CD4-positive, alpha-beta T cell (primary cell): ENCODE data around the gene MBOAT1. TPM values are rescaled to one million over a fixed set of nuclear protein-coding genes. Genes with fewer than 3 reads are reported as not detected.

Source experiments
- ATAC-seq: fragments of 200-7000 bp; cut with Tn5 transposase; one replicate; pipeline ENCODE4 v1.10.0; 2022; ENCODE audit warnings: mild to moderate bottlenecking; ENCODE audit not compliant: poor library complexity
- CTCF ChIA-PET: fragments of 350-600 bp; sonication (Branson Sonifier 250); formaldehyde crosslinking; loops from one replicate; lab custom pipeline; 2021; ENCODE audit warnings: antibody characterized with exemption, inconsistent platforms; lab: Charles Lee
- POLR2A ChIA-PET: fragments of 350-600 bp; sonication (Branson Sonifier 250); formaldehyde crosslinking; loops from one replicate; lab custom pipeline; 2021; ENCODE audit warnings: antibody characterized with exemption, inconsistent platforms; lab: Charles Lee
- DNase-seq, 14 experiments: peaks; one replicate each; pipeline ENCODE4 v3.0.0-alpha.2; 2013 to 2020; ENCODE audit warnings: mixed read lengths in 2 of 14
- H3K27ac ChIP-seq, 2 donors: one replicate each; pipeline versions ENCODE4 v1.5.1 to v1.7.0; 2013; ENCODE audit warnings: low read length in 2 of 2, low read depth in 1 of 2, mild to moderate bottlenecking in 1 of 2
- H3K27me3 ChIP-seq, 2 experiments: 1 replicate in 1 of 2; 2 replicates in 1 of 2; pipeline versions ENCODE4 v1.6.1 to v1.7.0; 2013; ENCODE audit warnings: low read length in 2 of 2, control low read depth in 1 of 2, mild to moderate bottlenecking in 1 of 2, moderate library complexity in 1 of 2; ENCODE audit not compliant: insufficient read depth in 2 of 2, control insufficient read depth in 1 of 2
- H3K36me3 ChIP-seq: one replicate; pipeline ENCODE4 v1.6.1; 2013; ENCODE audit warnings: low read length, control low read depth; ENCODE audit not compliant: insufficient read depth
- H3K4me1 ChIP-seq: one replicate; pipeline ENCODE4 v1.6.1; 2013; ENCODE audit warnings: low read length, control low read depth; ENCODE audit not compliant: insufficient read depth
- H3K4me3 ChIP-seq: one replicate; pipeline ENCODE4 v1.5.1; 2013; ENCODE audit warnings: mild to moderate bottlenecking, low read length, moderate library complexity
- H3K9me3 ChIP-seq, 2 experiments: 1 replicate in 1 of 2; 2 replicates in 1 of 2; pipeline versions ENCODE4 v1.6.1 to v1.7.0; 2013; ENCODE audit warnings: low read length in 2 of 2, mild to moderate bottlenecking in 2 of 2, control low read depth in 1 of 2, moderate library complexity in 1 of 2; ENCODE audit not compliant: control insufficient read depth in 1 of 2, insufficient read depth in 1 of 2
- H3K27ac Mint-ChIP-seq: one replicate; pipeline ENCODE4 v1.8.0; 2020; ENCODE audit warnings: mixed read lengths
- H3K27me3 Mint-ChIP-seq: one replicate; pipeline ENCODE4 v1.8.0; 2021; ENCODE audit warnings: mixed read lengths
- H3K36me3 Mint-ChIP-seq: one replicate; pipeline ENCODE4 v1.8.0; 2021; ENCODE audit warnings: low read depth, mixed read lengths
- H3K4me1 Mint-ChIP-seq: one replicate; pipeline ENCODE4 v1.8.0; 2021; ENCODE audit warnings: low read depth, mixed read lengths
- H3K4me3 Mint-ChIP-seq: one replicate; pipeline ENCODE4 v1.8.0; 2020; ENCODE audit warnings: mild to moderate bottlenecking, mixed read lengths
- H3K9me3 Mint-ChIP-seq: one replicate; pipeline ENCODE4 v1.8.0; 2020; ENCODE audit warnings: mixed read lengths
- CTCF ChIP-seq: fragments of 200-600 bp; IDR thresholded peaks from one replicate; pipeline ENCODE4 v1.8.0; 2022; ENCODE audit warnings: antibody characterized with exemption, mild to moderate bottlenecking
- intact Hi-C, 2 experiments: fragments of 100-400 bp; cut with DNase I in 1 of 2; cut with micrococcal nuclease in 1 of 2; formaldehyde crosslinking; loops; one replicate each; pipeline versions ENCODE4 v1.15.1 to v1.9.0; 2023 to 2025; cut with DNase I, micrococcal nuclease
- total RNA-seq, 174 experiments: library from RNA in 2 of 174; stranded (reverse) in 2 of 174; gene quantifications; one replicate each; pipeline ENCODE4 v1.2.3 and lab custom pipeline; 2021 to 2026

MBOAT1 gene
- total RNA-seq, 2 experiments from 2014 or later, result 17.2 to 18.5 TPM

- no peak overlapping the region for H3K4me3 ChIP-seq
- Mint-ChIP-seq H3K27me3 (no peaks in the 10 kb centered on the region), H3K27ac (no peak overlapping the region), H3K9me3 (no peaks in the 10 kb centered on the region), H3K4me1 (no peaks in the 10 kb centered on the region), H3K4me3 (no peak overlapping the region), H3K36me3 (peaks cover 64% of the 10 kb centered on the region)
- H3K27ac ChIP-seq, result no peak overlapping the region
- ATAC-seq, result no peak
- H3K27me3 ChIP-seq, result no peaks in the 10 kb centered on the region
- TF ChIP-seq CTCF, result no peak
- intact Hi-C loops, result no loop called here
- H3K9me3 ChIP-seq, result no peaks in the 10 kb centered on the region
- ChIA-PET CTCF (interaction anchor here (0.7 to 0.8 kb wide), 2 partner anchors 17 to 276 kb away, joined by 3 to 4 read pairs; no protein-coding TSS in a partner anchor), POLR2A (no interaction called here)
- no peak for DNase-seq
- H3K36me3 ChIP-seq, result peaks cover 39% of the 10 kb centered on the region
- no peaks in the 10 kb centered on the region for H3K4me1 ChIP-seq
Observed at GRCh38 chr6:20109526-20109925, 102.7 kb downstream of the MBOAT1 start.

- Histone ChIP-seq H3K4me3 (no peak overlapping the region), H3K27ac (no peak overlapping the region), H3K9me3 (no peaks in the 10 kb centered on the region), H3K4me1 (no peaks in the 10 kb centered on the region), H3K36me3 (peaks cover 31% of the 10 kb centered on the region), H3K27me3 (no peaks in the 10 kb centered on the region)
- Mint-ChIP-seq H3K9me3 (no peaks in the 10 kb centered on the region), H3K27me3 (no peaks in the 10 kb centered on the region), H3K36me3 (peaks cover 57% of the 10 kb centered on the region), H3K4me1 (no peaks in the 10 kb centered on the region), H3K27ac (no peak overlapping the region), H3K4me3 (no peak overlapping the region)
- TF ChIP-seq CTCF, result no peak
- intact Hi-C loops, result no loop called here
- ATAC-seq (no peak), DNase-seq (no peak)
- ChIA-PET CTCF (no interaction called here), POLR2A (no interaction called here)
Observed at GRCh38 chr6:20105838-20106237, 106.4 kb downstream of the MBOAT1 start.

GRCh38 chr6:20104696-20105095 lies 107.6 kb downstream of the MBOAT1 start:
- H3K36me3 Mint-ChIP-seq, result peaks cover 57% of the 10 kb centered on the region
- intact Hi-C loops, result no loop called here
- no peak for DNase-seq
- no peak overlapping the region for H3K27ac Mint-ChIP-seq
- Histone ChIP-seq H3K27me3 (no peaks in the 10 kb centered on the region), H3K36me3 (peaks cover 31% of the 10 kb centered on the region), H3K27ac (no peak overlapping the region), H3K9me3 (no peaks in the 10 kb centered on the region), H3K4me3 (no peak overlapping the region), H3K4me1 (no peaks in the 10 kb centered on the region)
- H3K9me3 Mint-ChIP-seq, result no peaks in the 10 kb centered on the region
- ATAC-seq, result no peak
- POLR2A ChIA-PET, result no interaction called here
- H3K4me1 Mint-ChIP-seq, result no peaks in the 10 kb centered on the region
- H3K27me3 Mint-ChIP-seq, result no peaks in the 10 kb centered on the region
- TF ChIP-seq CTCF, result no peak
- H3K4me3 Mint-ChIP-seq, result no peak overlapping the region
- CTCF ChIA-PET, result interaction anchor here (1.0 kb wide), 1 partner anchor 22 kb away, joined by 3 read pairs; no protein-coding TSS in a partner anchor
